D721Med (cell line): Measurements from ENCODE around the gene LCAT.

Experiments used
- DNase-seq: peaks from one replicate; pipeline ENCODE4 v3.0.0; 2011; ENCODE audit warnings: low spot score; ENCODE audit not compliant: insufficient read length
- FAIRE-seq: peaks from 2 replicates; lab custom pipeline; 2011; peaks lifted over from hg19 to GRCh38; lab: Jason Lieb, UNC
- CTCF ChIP-seq: IDR thresholded peaks from 2 replicates; pipeline ENCODE4 v1.5.1; 2012; ENCODE audit warnings: mild to moderate bottlenecking, control low read depth; ENCODE audit not compliant: insufficient read depth; ENCODE audit errors: missing control alignments

Gene LCAT

GRCh38 chr16:67943619-67944504 lies at the start of gene LCAT:
Gene LCAT, minus strand, starts transcription at chr16:67944120. Its CDS starts 19 bp downstream, at chr16:67944101.
- DNase-seq (no peak), FAIRE-seq (no peak)
- no peak for TF ChIP-seq CTCF

GRCh38 chr16:67993207-67994039 lies 49.5 kb upstream of the LCAT start:
- TF ChIP-seq CTCF = peak; percentile 75
- FAIRE-seq = no peak
- peak; percentile 30 for DNase-seq

GRCh38 chr16:67992661-67993206 lies 48.8 kb upstream of the LCAT start:
- no peak for TF ChIP-seq CTCF
- DNase-seq (no peak), FAIRE-seq (no peak)

- FAIRE-seq (no peak), DNase-seq (no peak)
- no peak for TF ChIP-seq CTCF
Observed at GRCh38 chr16:67990018-67990386, 46.1 kb upstream of the LCAT start.

- FAIRE-seq (no peak), DNase-seq (no peak)
- no peak for TF ChIP-seq CTCF
Observed at GRCh38 chr16:67989322-67990017, 45.5 kb upstream of the LCAT start.

- FAIRE-seq = no peak
- DNase-seq = no peak
Observed at GRCh38 chr16:67988675-67989074, 44.8 kb upstream of the LCAT start.

More at GRCh38 chr16:67988675-67989074, 44.8 kb upstream of the LCAT start:
- TF ChIP-seq CTCF = no peak
